Measurements from ENCODE around the gene FAT1. TPM values are rescaled to one million over a fixed set of nuclear protein-coding genes. Genes with fewer than 3 reads are reported as not detected.

The FAT1 gene
- total and polyA plus RNA-seq, 2 donors (not counting 1 experiment from before 2014, with no cell fraction given) = 151 to 729 TPM

GRCh38 chr4:186644737-186645261 is 78.9 kb downstream of the FAT1 start:
- H3K9ac ChIP-seq (ENCODE audit: insufficient read depth, low read length) = no peak overlapping the region
- no peak overlapping the region for H2AFZ ChIP-seq (ENCODE audit: low read length)
- peak overlapping the region; percentile 64 for H3K27ac ChIP-seq (ENCODE audit: insufficient read depth, low read length)
- DNase-seq (ENCODE audit: low read depth in 2 of 2) = peak; percentile 30 to 41
- no peaks in the 10 kb centered on the region for H3K27me3 ChIP-seq (ENCODE audit: control insufficient read depth, insufficient read depth, low read length)
- H3K4me3 ChIP-seq (replicated peaks in 1 of 4; ENCODE audit: control extremely low read depth in 1 of 4, insufficient read depth in 1 of 4, low read depth in 3 of 4, low read length in 4 of 4) = no peak overlapping the region
- H3K36me3 ChIP-seq (ENCODE audit: control insufficient read depth, insufficient read depth, low read length) = peaks cover 2% of the 10 kb centered on the region
- no peaks in the 10 kb centered on the region for H4K20me1 ChIP-seq (ENCODE audit: control insufficient read depth, extremely low read depth, insufficient read depth, low read length)
- H3K4me2 ChIP-seq (ENCODE audit: extremely low read depth, insufficient read depth, low read length) = peak overlapping the region; percentile 77
- peaks cover 18% of the 10 kb centered on the region for H3K79me2 ChIP-seq (ENCODE audit: control insufficient read depth, insufficient read depth, low read length)
- H3K9me3 ChIP-seq (ENCODE audit: control insufficient read depth, insufficient read depth, low read depth, low read length) = no peaks in the 10 kb centered on the region
- H3K4me1 ChIP-seq (ENCODE audit: control insufficient read depth, extremely low read depth, insufficient read depth, low read length) = peaks cover 14% of the 10 kb centered on the region
- TF ChIP-seq CTCF (conservative IDR thresholded peaks at IDR 0.05 in 1 of 2, IDR thresholded peaks at IDR 0.05 in 1 of 2; ENCODE audit: low read depth in 1 of 2, low read length in 2 of 2) = no peak
- TF ChIP-seq EZH2 (IDR thresholded peaks at IDR 0.05; ENCODE audit: low read length, missing control alignments) = no peak

GRCh38 chr4:186644311-186644638 is 79.4 kb downstream of the FAT1 start:
- TF ChIP-seq CTCF (conservative IDR thresholded peaks at IDR 0.05 in 1 of 2, IDR thresholded peaks at IDR 0.05 in 1 of 2; ENCODE audit: low read depth in 1 of 2, low read length in 2 of 2) (no peak), EZH2 (IDR thresholded peaks at IDR 0.05; ENCODE audit: low read length, missing control alignments) (no peak)
- Histone ChIP-seq H3K79me2 (ENCODE audit: control insufficient read depth, insufficient read depth, low read length) (peaks cover 18% of the 10 kb centered on the region), H3K4me3 (replicated peaks in 1 of 4; ENCODE audit: control extremely low read depth in 1 of 4, insufficient read depth in 1 of 4, low read depth in 3 of 4, low read length in 4 of 4) (no peak overlapping the region), H3K9me3 (ENCODE audit: control insufficient read depth, insufficient read depth, low read depth, low read length) (no peaks in the 10 kb centered on the region), H3K36me3 (ENCODE audit: control insufficient read depth, insufficient read depth, low read length) (peaks cover 2% of the 10 kb centered on the region), H4K20me1 (ENCODE audit: control insufficient read depth, extremely low read depth, insufficient read depth, low read length) (no peaks in the 10 kb centered on the region), H3K27me3 (ENCODE audit: control insufficient read depth, insufficient read depth, low read length) (no peaks in the 10 kb centered on the region), H2AFZ (ENCODE audit: low read length) (no peak overlapping the region), H3K4me2 (ENCODE audit: extremely low read depth, insufficient read depth, low read length) (peak overlapping the region; percentile 77), H3K27ac (ENCODE audit: insufficient read depth, low read length) (peak overlapping the region; percentile 64), H3K9ac (ENCODE audit: insufficient read depth, low read length) (no peak overlapping the region), H3K4me1 (ENCODE audit: control insufficient read depth, extremely low read depth, insufficient read depth, low read length) (peaks cover 14% of the 10 kb centered on the region)
- no peak for DNase-seq (ENCODE audit: low read depth in 2 of 2)

- peaks cover 18% of the 10 kb centered on the region for H3K79me2 ChIP-seq (ENCODE audit: control insufficient read depth, insufficient read depth, low read length)
- H4K20me1 ChIP-seq (ENCODE audit: control insufficient read depth, extremely low read depth, insufficient read depth, low read length) = no peaks in the 10 kb centered on the region
- H2AFZ ChIP-seq (ENCODE audit: low read length) = no peak overlapping the region
- no peaks in the 10 kb centered on the region for H3K27me3 ChIP-seq (ENCODE audit: control insufficient read depth, insufficient read depth, low read length)
- H3K36me3 ChIP-seq (ENCODE audit: control insufficient read depth, insufficient read depth, low read length) = peaks cover 2% of the 10 kb centered on the region
- H3K4me3 ChIP-seq (replicated peaks in 1 of 4; ENCODE audit: control extremely low read depth in 1 of 4, insufficient read depth in 1 of 4, low read depth in 3 of 4, low read length in 4 of 4) = no peak overlapping the region
- peak; percentile 72 to 90 for DNase-seq (ENCODE audit: low read depth in 2 of 2)
- peak overlapping the region; percentile 64 for H3K27ac ChIP-seq (ENCODE audit: insufficient read depth, low read length)
- no peak overlapping the region for H3K9ac ChIP-seq (ENCODE audit: insufficient read depth, low read length)
- H3K9me3 ChIP-seq (ENCODE audit: control insufficient read depth, insufficient read depth, low read depth, low read length) = no peaks in the 10 kb centered on the region
- TF ChIP-seq CTCF (conservative IDR thresholded peaks at IDR 0.05 in 1 of 2, IDR thresholded peaks at IDR 0.05 in 1 of 2; ENCODE audit: low read depth in 1 of 2, low read length in 2 of 2) = no peak
- peak overlapping the region; percentile 26 for H3K4me2 ChIP-seq (ENCODE audit: extremely low read depth, insufficient read depth, low read length)
- peaks cover 14% of the 10 kb centered on the region for H3K4me1 ChIP-seq (ENCODE audit: control insufficient read depth, extremely low read depth, insufficient read depth, low read length)
These were observed 80.0 kb downstream of the FAT1 start for GRCh38 chr4:186643501-186644310.

All from fibroblast of lung (primary cell).